Measurements from ENCODE around the gene ATOX1.
"Not testable (repeated sequence)": the region's sequence is repeated elsewhere in the genome, so short reads cannot be mapped to it uniquely, and the experiment has no call there.

The ATOX1 gene

GRCh38 chr5:151758430-151759241 lies at the start of gene ATOX1:
ATOX1 (minus strand) TSS chr5:151758631; CDS start chr5:151758551, 80 bp downstream.
- peak; percentile 96 for DNase-seq

- DNase-seq = no peak
Measured at GRCh38 chr5:151805414-151806223, 47.2 kb upstream of the ATOX1 start.

GRCh38 chr5:151800532-151800931 lies 42.1 kb upstream of the ATOX1 start:
- DNase-seq = peak; percentile 61

- no peak for DNase-seq
Measured at GRCh38 chr5:151799407-151799806, 41.0 kb upstream of the ATOX1 start.

GRCh38 chr5:151798674-151799073 lies 40.2 kb upstream of the ATOX1 start:
- no peak for DNase-seq

GRCh38 chr5:151795426-151795825 lies 37.0 kb upstream of the ATOX1 start:
- no peak for DNase-seq

GRCh38 chr5:151793358-151793757 lies 34.9 kb upstream of the ATOX1 start:
- no peak for DNase-seq

- DNase-seq = no peak
Measured at GRCh38 chr5:151787817-151788216, 29.4 kb upstream of the ATOX1 start.

- DNase-seq = no peak
Measured at GRCh38 chr5:151786468-151786867, 28.0 kb upstream of the ATOX1 start.

- no peak for DNase-seq
Measured at GRCh38 chr5:151784141-151784540, 25.7 kb upstream of the ATOX1 start.

GRCh38 chr5:151783664-151784063 lies 25.2 kb upstream of the ATOX1 start:
- not testable (repeated sequence) for DNase-seq

- peak; percentile 31 for DNase-seq
Measured at GRCh38 chr5:151781201-151781600, 22.8 kb upstream of the ATOX1 start.

GRCh38 chr5:151780348-151780747 lies 21.9 kb upstream of the ATOX1 start:
- DNase-seq = no peak

- DNase-seq = no peak
Measured at GRCh38 chr5:151779531-151780125, 21.2 kb upstream of the ATOX1 start.

- DNase-seq = no peak
Measured at GRCh38 chr5:151775025-151775606, 16.7 kb upstream of the ATOX1 start.

- peak; percentile 47 for DNase-seq
Measured at GRCh38 chr5:151773951-151774350, 15.5 kb upstream of the ATOX1 start.

- DNase-seq = no peak
Measured at GRCh38 chr5:151772846-151773561, 14.6 kb upstream of the ATOX1 start.

- DNase-seq = peak; percentile 74
Measured at GRCh38 chr5:151772029-151772845, 13.8 kb upstream of the ATOX1 start.

- peak; percentile 100 for DNase-seq
Measured at GRCh38 chr5:151771259-151772028, 13.0 kb upstream of the ATOX1 start, which contains the start of gene G3BP1. G3BP1 (plus strand) TSS chr5:151771954; CDS start chr5:151786621, 14,667 bp downstream.
